Stimulated activated CD8-positive, alpha-beta memory T cell treated with anti-CD3 and anti-CD28 coated beads, Interleukin-7, amount 100 ng/mL, for 48 hours (primary cell): ENCODE results near the gene IQGAP2.
A peak's percentile ranks its signal among the peaks of the same experiment; 100 is the strongest.
"Not testable (repeated sequence)": the region's sequence is repeated elsewhere in the genome, so short reads cannot be mapped to it uniquely, and the experiment has no call there.

ENCODE experiments used
- DNase-seq, 2 donors: peaks; one replicate each; pipeline ENCODE4 v3.0.0-alpha.2; 2020; ENCODE audit warnings: low read depth in 1 of 2; ENCODE audit errors: extremely low read depth in 1 of 2

IQGAP2 gene

GRCh38 chr5:76602094-76602726, 199.1 kb downstream of the IQGAP2 start:
- DNase-seq, result no peak

GRCh38 chr5:76603991-76604390, 200.9 kb downstream of the IQGAP2 start:
- not testable (repeated sequence) for DNase-seq

- no peak for DNase-seq
Observed at GRCh38 chr5:76604838-76605237, 201.8 kb downstream of the IQGAP2 start.

DNA sequence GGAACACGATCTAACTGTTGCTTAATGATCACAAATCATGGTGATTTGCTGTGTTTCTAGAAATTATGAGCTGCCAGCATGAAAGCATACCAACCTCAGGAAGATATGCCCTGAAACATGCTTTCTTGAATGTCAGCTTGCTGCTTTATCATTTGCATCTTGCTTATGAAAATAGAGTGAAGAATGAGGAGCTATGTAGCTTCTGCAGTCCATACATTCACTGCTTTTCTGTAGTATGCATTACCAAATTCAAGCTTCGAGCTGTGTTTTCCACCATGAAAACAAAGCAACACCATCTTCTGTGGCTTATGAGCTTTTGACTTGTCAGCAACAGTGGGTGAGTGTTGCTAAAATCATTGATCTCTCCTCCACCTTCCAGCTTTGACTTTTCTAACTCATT, 203.6 kb downstream of the IQGAP2 start:
- DNase-seq, result no peak

- no peak for DNase-seq
Observed at GRCh38 chr5:76607353-76607871, 204.3 kb downstream of the IQGAP2 start.

- DNase-seq, result no peak
Observed at GRCh38 chr5:76608833-76609232, 205.7 kb downstream of the IQGAP2 start.

DNA sequence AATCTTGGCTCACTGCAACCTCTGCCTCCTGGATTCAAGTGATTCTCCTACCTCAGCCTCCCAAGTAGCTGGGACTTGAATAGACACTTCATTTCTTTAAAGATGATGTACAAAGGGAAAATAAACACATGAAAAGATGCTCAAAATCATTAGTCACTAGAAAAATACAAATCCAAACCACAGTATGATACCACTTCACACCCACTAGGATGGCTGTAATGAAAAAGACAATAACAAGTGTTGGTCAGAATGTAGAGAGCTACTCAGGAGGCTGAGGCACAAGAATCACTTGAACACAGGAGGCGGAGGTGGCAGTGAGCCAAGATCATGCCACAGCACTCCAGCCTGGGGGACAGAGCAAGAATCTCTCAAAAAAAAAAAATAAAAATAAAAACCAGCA, 207.1 kb downstream of the IQGAP2 start:
- DNase-seq, result no peak

DNA sequence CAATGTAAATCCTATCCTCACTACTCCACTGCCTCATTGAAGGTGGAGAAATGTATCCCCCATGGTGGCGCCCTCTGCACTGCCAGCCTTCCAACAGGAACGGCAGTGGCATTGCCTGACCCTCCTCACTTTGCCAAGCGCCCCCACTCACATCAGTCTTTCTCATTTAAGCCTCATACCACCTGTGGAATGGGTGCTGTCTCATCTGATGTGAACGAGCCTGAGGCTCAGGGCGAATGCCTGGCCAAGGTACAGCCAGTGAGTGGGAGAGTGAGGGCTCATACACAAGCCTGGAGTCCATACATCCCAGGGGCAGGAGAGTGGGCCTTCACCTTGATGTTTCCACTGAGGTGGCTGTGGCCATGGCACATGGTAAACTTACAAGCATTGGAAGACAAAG, 209.9 kb downstream of the IQGAP2 start:
- no peak for DNase-seq

- no peak for DNase-seq
Observed at GRCh38 chr5:76615759-76616158, 212.7 kb downstream of the IQGAP2 start.

DNA sequence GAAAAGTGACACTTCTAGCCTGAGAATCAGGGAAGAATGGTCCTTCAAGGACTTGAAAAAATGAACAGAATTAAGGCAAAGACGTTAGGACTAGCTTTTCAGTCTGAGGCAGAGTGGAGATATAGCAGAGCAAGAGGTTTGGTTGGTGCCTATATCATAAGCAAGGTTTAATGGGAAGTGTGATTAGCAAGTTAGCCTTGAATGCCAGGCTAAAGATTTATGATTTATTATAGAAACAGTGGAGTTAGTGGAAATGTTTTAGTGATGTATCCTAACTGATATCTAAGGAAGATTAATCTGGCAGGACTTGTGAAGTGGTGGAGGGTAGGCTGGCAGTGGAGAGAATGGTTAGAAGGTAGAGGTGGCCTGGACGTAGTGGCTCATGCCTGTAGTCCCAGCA, 213.1 kb downstream of the IQGAP2 start:
- no peak for DNase-seq

DNA sequence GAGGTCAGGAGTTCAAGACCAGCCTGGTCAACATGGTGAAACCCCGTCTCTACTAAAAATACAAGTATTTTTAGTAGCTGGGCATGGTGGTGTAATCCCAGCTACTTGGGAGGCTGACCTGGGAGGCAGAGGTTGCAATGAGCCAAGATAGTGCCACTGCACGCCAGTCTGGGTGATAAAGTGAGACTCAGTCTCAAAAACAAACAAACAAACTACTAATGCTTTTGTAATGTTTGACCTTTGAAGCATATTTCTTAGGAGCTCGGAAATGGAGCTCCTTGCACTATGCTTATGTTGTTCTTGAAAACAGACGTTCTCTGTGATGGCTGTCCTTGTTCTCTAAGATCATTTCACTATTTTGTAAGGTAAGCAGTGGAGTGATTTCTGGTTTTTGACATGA, 214.1 kb downstream of the IQGAP2 start:
- DNase-seq, result no peak

GRCh38 chr5:76617675-76618074, 214.6 kb downstream of the IQGAP2 start:
- DNase-seq, result no peak

DNA sequence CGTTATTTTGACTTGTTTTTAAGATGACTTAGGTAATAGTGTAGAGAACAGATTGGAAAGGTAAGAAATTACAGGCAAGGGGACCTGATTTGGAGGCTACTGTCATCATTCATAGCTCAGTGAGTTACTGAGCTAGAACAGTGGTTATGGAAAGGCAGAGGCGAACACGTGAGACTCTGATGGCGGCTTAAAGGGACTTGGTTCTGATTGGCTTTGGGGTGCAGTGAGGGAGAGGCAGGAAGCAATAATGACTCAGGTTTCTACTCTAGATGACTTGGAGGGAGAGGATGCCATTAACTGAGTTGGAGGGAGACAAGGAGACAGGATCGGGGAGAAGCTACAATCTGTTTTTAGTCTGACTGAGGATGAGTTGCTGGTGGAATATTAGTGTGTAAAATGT, 217.1 kb downstream of the IQGAP2 start:
- no peak for DNase-seq

DNA sequence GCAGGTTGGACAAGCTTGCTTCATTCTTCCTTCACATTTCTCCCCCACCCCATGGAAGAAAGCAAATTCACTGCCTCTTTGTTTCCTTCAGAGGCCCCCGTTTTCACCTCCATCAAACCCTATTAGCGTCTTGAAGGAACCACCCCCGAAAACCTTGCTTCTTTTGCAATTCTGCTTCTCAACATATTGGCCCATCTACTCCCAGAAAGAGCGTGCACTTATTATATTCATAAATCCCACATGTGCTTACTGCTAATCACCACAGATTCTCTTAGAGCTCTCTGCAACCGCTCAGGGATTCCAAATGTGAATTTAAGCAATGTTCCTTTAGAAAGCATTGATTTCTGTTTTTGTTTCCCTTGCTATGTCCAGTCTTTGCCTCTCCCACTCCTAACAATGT, 219.0 kb downstream of the IQGAP2 start:
- no peak for DNase-seq

DNA sequence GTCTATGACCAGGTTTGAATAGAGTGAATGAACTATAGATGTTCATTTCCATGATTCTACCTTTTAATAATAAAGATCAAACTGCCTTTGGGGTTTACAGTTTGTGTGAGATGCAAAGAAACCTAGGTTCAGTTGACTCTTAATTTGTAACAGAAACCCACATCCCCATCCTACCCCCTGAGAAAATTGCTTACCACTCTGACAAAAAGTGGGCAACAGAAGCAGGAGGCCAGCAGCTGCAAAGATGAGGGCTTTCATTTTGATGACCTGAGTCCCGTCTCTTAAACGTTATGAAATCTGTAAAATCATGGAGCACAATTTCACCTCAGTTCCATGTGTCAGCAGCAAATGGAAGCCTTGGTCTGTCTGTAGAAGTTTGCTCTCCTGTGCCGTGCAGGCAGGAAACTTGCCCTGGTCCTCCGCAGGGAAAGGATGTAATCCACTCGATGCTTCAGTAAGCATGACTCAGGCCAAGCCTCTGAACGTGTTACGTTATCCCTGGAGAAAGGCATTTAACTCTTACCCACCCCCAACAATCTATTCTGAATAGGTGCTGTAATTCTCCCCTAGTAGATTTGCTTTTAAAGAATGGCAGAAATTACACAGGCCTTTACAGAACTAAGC, 220.0 kb downstream of the IQGAP2 start, which contains the start of gene F2RL2:
TSS of gene F2RL2 (minus strand) at position 431 of the 624 bp plus-strand sequence. CDS start at position 258, 173 bp downstream.
- DNase-seq, result no peak

- DNase-seq, result no peak
Observed at GRCh38 chr5:76625087-76625815, 222.2 kb downstream of the IQGAP2 start.

GRCh38 chr5:76626738-76627137, 223.7 kb downstream of the IQGAP2 start:
- no peak for DNase-seq

DNA sequence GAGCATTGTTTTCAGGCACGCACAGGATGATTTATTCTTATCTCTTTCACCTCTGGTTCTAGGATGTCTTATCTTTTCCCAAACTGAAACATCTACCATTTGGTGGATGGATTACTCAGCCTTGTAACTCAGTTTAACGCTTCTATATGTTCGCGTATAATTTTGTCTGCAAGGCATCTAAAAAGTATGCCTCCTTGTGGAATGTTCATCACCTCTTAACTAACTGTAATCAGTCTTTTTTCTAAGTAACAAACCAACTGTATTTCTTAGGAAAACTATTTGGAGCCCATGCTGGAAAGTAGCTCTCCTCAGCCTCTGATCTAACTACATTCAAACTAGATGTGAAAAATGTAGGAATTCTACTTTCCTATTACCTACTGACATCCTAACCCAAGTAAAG, 231.6 kb downstream of the IQGAP2 start:
- no peak for DNase-seq

GRCh38 chr5:76637490-76637889, 234.4 kb downstream of the IQGAP2 start:
- no peak for DNase-seq

GRCh38 chr5:76638479-76638878, 235.4 kb downstream of the IQGAP2 start:
- DNase-seq, result no peak

- DNase-seq, result peak in 1 of 2 donors; percentile 45
Observed at GRCh38 chr5:76641514-76642120, 238.5 kb downstream of the IQGAP2 start.
